Measurements from ENCODE around the gene ZCCHC10.

- TF ChIP-seq ELF4 (IDR thresholded peaks at IDR 0.05) (no peak), FOXK2 (IDR thresholded peaks at IDR 0.05) (no peak)
Measured at GRCh38 chr5:132999246-132999645, 27.1 kb downstream of the ZCCHC10 start.
